Raji (cell line): Measurements from ENCODE around the gene FOSB.
A peak's percentile ranks its signal among the peaks of the same experiment; 100 is the strongest.

ENCODE experiments used
- POLR2A ChIP-seq: IDR thresholded peaks from 2 replicates; pipeline ENCODE4 v1.6.1; 2011; ENCODE audit warnings: low read depth, low read length, control low read depth; ENCODE audit not compliant: insufficient read depth

The FOSB gene

DNA sequence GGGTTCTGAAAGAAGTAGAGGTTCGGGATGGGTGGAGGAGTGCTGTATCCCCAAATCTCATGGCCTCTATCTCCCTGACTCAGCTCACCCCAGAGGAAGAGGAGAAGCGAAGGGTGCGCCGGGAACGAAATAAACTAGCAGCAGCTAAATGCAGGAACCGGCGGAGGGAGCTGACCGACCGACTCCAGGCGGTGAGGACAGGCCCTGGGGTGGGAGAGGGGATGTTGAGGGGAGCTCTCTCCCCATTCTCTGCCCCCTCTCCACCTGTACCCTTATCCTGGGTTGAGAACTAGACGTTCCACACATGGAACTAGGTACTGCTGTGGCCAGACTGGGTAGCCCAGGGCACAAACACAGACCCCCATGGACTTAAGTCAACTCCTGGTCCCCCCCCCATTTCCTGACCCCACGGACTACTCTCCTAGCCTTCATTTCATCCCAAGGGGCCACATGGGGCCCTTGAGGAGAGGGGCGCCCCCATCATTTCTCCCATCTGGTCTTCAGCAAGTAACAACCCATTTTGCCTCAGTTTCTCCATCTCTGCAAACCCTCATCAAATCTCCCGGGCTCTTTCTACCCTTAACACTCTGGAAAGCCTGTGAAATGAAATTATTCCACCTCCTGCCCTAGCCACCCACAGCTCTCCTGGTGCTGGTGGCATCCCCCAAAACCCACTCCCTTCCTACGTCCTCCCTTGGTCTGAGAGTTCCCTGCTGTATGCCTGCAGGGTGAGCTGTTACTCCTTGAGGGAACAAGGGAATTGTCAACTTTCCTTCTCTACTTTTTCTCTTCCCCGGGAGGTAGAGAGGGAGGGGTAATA lies 3.5 kb downstream of the FOSB start:
- TF ChIP-seq POLR2A: no peak

DNA sequence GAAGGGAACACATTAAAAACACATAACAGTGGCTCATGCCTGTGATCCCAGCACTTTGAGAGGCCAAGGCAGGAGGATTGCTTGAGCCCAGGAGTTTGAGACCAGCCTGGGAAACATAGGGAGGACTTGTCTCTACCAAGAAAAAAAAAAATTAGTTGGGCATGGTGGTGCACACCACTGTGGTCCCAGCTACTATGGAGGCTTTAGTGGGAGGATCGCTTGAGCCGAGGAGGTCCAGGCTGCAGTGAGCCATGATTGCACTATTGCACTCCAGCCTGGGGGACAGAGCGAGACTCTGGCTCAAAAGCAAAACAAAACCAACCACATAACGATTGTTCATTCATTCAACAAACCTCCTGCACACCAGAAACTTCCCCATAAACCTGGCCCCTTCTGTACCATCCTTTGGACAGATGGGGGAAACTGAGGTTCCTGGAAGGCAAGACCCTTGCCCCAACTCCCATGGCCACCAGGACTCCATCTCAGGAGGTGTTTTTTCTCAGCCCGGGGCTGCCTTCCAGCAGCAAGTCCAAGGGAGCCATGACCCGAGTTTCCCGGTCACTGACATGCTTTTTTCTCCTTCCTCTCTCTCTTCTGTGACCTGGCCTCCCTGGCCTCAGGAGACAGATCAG lies 4.3 kb downstream of the FOSB start:
- TF ChIP-seq POLR2A: no peak

DNA sequence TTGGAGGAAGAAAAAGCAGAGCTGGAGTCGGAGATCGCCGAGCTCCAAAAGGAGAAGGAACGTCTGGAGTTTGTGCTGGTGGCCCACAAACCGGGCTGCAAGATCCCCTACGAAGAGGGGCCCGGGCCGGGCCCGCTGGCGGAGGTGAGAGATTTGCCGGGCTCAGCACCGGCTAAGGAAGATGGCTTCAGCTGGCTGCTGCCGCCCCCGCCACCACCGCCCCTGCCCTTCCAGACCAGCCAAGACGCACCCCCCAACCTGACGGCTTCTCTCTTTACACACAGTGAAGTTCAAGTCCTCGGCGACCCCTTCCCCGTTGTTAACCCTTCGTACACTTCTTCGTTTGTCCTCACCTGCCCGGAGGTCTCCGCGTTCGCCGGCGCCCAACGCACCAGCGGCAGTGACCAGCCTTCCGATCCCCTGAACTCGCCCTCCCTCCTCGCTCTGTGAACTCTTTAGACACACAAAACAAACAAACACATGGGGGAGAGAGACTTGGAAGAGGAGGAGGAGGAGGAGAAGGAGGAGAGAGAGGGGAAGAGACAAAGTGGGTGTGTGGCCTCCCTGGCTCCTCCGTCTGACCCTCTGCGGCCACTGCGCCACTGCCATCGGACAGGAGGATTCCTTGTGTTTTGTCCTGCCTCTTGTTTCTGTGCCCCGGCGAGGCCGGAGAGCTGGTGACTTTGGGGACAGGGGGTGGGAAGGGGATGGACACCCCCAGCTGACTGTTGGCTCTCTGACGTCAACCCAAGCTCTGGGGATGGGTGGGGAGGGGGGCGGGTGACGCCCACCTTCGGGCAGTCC lies 5.0 kb downstream of the FOSB start:
- TF ChIP-seq POLR2A: no peak

DNA sequence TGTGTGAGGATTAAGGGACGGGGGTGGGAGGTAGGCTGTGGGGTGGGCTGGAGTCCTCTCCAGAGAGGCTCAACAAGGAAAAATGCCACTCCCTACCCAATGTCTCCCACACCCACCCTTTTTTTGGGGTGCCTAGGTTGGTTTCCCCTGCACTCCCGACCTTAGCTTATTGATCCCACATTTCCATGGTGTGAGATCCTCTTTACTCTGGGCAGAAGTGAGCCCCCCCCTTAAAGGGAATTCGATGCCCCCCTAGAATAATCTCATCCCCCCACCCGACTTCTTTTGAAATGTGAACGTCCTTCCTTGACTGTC lies 5.5 kb downstream of the FOSB start:
- TF ChIP-seq POLR2A: no peak

DNA sequence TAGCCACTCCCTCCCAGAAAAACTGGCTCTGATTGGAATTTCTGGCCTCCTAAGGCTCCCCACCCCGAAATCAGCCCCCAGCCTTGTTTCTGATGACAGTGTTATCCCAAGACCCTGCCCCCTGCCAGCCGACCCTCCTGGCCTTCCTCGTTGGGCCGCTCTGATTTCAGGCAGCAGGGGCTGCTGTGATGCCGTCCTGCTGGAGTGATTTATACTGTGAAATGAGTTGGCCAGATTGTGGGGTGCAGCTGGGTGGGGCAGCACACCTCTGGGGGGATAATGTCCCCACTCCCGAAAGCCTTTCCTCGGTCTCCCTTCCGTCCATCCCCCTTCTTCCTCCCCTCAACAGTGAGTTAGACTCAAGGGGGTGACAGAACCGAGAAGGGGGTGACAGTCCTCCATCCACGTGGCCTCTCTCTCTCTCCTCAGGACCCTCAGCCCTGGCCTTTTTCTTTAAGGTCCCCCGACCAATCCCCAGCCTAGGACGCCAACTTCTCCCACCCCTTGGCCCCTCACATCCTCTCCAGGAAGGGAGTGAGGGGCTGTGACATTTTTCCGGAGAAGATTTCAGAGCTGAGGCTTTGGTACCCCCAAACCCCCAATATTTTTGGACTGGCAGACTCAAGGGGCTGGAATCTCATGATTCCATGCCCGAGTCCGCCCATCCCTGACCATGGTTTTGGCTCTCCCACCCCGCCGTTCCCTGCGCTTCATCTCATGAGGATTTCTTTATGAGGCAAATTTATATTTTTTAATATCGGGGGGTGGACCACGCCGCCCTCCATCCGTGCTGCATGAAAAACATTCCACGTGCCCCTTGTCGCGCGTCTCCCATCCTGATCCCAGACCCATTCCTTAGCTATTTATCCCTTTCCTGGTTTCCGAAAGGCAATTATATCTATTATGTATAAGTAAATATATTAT lies 6.1 kb downstream of the FOSB start:
- no peak for TF ChIP-seq POLR2A

DNA sequence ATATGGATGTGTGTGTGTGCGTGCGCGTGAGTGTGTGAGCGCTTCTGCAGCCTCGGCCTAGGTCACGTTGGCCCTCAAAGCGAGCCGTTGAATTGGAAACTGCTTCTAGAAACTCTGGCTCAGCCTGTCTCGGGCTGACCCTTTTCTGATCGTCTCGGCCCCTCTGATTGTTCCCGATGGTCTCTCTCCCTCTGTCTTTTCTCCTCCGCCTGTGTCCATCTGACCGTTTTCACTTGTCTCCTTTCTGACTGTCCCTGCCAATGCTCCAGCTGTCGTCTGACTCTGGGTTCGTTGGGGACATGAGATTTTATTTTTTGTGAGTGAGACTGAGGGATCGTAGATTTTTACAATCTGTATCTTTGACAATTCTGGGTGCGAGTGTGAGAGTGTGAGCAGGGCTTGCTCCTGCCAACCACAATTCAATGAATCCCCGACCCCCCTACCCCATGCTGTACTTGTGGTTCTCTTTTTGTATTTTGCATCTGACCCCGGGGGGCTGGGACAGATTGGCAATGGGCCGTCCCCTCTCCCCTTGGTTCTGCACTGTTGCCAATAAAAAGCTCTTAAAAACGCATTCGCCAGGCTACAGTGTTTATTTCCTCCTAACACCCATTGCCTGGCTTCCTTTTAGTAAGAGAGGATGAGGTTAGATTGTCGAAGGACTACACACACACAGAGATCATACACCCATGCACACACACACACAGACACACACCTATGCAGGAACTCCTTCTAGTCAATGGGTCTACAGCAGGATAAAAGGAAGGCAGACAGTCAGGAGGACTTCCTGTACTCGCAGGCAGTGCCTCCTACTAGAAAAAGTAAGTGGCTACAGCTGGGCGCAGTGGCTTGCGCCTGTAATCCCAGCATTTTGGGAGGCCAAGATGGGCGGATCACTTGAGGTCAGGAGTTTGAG lies 7.1 kb downstream of the FOSB start:
- no peak for TF ChIP-seq POLR2A

DNA sequence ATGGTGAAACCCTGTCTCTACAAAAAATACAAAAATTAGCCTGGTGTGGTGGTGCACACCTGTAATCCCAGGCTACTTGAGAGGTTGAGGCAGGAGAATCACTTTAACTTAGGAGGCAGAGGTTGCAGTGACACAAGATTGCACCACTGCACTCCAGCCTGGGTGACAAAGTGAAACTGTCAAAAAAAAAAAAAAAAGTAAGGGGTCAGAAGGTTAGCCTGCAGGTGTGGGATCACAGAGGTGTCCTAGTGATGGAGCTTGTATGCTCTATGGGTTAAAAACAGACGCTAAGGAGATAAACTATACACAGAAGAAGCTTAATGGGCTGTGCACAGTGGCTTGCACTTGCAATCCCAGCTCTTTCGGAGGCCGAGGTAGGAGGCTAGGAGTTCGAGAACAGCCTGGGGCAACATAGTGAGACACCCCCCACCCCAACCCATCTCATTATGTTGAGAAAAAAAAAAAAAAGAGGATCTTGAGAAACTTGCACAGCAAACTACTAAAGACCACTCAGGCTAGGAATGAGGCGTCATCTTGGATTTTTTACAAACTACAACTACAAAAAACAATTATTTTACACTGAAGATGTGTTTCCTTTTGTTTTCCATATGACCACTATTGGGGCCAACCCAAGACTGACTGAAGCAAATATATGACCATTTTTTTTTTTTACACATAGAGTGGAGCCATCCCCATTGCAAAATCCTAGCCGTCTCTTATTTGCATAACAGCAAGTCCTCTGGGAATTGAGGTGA lies 7.9 kb downstream of the FOSB start:
- TF ChIP-seq POLR2A: no peak

DNA sequence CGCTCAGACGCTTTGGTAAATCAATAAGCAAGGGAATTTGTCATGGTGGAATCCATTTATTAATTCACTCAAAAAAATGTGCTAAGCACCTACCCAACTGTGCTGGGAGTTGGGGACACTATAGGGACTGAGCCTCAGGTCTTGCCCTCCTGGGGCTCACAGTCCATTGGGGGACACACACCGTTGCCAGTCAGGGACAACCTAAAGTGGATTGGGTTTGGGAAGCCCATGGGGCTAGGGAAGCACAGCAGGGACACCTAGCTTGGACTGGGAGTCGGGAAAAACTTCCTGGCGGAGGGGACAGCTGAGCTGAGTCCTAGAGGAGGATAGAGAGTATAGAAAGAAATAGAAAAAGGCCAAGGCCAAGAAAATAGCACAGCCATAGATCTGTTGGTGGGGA lies 8.5 kb downstream of the FOSB start:
- no peak for TF ChIP-seq POLR2A

DNA sequence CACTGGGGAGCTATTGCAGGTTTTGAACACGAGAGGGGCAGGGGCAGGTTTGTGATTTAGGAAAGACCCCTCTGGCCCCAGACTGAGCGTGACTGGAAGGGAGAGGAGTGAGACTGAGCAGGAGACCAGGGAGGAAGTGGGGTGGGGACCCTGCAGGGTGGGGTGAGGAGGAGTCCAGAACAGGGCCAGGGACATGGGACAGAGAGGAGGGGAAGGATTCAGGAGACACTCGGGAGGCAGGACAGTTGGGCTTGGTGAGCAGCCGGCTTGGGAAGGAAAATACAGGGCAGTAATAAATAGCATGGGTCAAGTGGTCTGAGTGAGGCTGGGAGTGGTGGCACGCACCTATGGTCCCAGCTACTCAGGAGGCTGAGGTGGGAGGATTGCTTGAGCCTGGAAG lies 9.4 kb downstream of the FOSB start:
- TF ChIP-seq POLR2A: no peak

DNA sequence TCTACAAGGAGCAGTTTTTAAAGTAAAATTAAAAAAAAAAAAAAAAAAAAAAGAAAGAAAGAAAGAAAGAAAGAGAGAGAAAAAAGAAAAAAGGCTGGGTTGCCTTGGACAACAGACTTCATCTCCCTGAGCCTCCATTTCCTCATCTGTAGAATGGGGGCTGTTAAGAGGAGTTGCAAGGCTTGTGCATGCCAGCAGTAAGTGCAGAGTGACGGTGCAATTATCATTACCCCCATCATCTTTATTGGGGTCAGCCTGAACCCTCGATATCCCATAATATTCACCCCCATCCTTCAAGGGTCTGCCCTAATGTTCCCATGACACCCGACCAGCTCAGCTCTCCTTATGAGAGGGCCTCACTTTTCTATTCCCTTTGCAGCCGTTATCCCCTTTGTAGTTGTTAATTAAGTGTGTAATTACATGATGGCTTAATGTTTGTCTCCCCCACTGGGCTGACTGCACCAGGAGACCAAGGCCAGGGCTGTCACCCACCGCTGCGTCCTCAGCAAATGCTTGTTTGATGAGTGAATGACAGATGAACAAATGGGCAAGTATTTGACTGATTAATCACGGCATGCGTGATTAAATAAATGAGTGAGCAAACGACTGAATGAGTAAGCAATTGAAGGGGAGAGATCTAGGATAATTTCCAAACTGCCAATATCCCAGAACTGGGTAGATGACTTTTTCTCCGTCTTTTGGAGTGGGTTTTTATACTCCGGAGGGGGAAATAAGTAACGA lies 10.1 kb downstream of the FOSB start:
- TF ChIP-seq POLR2A: no peak

DNA sequence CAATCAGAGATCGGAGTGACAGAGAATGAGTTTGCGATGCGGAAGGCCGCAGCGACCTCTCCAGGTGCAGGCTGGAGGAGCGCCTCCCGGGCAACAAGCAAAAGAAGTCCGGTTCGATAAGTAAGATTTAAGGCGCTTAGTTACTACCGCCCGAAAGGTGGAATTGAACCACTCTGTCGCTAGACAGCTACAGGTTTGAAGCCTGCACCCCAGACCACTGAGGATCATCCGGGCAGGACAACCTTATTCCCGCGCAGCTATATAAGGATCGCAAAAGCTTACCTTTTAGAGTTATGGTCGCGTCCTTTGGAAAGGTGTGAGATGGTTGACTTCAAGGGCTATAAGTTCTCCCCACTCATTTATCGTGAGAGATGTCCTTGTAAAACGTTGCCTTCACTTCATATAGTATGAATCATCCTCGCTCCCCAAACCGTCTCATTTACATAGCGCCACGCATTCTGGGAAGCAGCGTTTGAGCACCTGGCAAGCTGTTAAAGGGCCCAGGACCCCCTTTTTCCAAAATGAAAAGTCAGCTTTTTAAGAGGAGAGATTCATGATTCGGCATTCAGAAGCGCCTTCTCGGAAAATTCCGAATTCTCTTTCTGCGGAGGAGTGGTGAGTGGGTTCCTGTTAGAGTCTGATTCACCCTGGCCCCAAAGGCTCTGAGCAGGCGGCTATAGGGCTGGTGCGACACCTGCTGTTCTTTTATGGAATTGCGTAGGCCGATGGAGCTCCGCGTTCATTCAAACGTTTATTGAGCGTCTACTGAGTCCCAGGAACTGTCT lies 10.8 kb downstream of the FOSB start:
- TF ChIP-seq POLR2A: peak; percentile 73

DNA sequence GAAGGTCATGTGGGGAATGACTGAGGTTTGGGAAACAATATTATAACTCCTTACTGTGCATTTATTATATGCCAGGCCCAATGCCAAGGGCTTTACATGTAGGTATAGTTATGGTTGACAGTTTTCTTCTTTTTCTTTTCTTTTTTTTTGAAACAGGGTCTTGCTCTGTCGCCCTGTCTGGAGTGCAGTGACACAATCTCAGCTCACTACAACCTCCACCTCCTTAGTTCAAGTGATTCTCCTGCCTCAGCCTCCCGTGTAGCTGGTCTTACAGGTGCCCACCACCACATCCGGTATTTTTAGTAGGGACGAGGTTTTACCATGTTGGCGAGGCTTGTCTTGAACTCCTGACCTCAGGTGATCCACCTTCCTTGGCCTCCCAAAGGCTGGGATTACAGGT lies 15.2 kb downstream of the FOSB start:
- TF ChIP-seq POLR2A: no peak
